Lower leg skin (tissue), 3 donors: ENCODE results near the gene ZNF180.

Experiments
- POLR2A ChIP-seq, 2 donors: fragments of 450-650 bp; IDR thresholded peaks; one replicate each; pipeline ENCODE4 v1.6.1; 2016 to 2017; ENCODE audit warnings: antibody characterized with exemption in 2 of 2, mild to moderate bottlenecking in 1 of 2, moderate library complexity in 1 of 2
- TF ChIP-seq, protein P1 (sequence below), 3 donors: fragments of 450-650 bp; IDR thresholded peaks; one replicate each; pipeline ENCODE4 v1.5.1; 2016; ENCODE audit warnings: antibody characterized with exemption in 3 of 3, mild to moderate bottlenecking in 3 of 3, moderate library complexity in 2 of 3

DNA sequence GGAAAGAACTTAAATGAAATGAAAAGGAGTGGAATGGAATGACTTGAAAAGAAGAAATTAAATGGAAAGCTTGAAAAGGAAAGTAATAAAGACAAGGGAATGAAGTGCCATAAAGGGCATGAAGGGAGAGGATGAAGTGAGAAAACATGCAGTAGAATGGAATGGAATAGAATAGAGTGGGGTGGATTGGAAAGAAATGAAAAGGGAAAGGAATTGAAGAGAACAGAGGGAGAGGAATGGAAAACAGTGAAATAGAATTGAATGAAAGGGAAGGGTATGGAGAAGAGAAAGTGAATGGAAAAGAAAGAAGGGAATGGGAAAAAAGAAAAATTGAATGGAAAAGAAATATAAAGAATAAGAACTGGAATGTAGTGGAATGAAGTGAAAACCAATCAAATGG, 9.2 kb upstream of the ZNF180 start:
- no peak for TF ChIP-seq POLR2A (IDR thresholded peaks at IDR 0.05)
- TF ChIP-seq, protein P1, sequence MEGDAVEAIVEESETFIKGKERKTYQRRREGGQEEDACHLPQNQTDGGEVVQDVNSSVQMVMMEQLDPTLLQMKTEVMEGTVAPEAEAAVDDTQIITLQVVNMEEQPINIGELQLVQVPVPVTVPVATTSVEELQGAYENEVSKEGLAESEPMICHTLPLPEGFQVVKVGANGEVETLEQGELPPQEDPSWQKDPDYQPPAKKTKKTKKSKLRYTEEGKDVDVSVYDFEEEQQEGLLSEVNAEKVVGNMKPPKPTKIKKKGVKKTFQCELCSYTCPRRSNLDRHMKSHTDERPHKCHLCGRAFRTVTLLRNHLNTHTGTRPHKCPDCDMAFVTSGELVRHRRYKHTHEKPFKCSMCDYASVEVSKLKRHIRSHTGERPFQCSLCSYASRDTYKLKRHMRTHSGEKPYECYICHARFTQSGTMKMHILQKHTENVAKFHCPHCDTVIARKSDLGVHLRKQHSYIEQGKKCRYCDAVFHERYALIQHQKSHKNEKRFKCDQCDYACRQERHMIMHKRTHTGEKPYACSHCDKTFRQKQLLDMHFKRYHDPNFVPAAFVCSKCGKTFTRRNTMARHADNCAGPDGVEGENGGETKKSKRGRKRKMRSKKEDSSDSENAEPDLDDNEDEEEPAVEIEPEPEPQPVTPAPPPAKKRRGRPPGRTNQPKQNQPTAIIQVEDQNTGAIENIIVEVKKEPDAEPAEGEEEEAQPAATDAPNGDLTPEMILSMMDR (IDR thresholded peaks at IDR 0.05), result no peak
